HEK293 (cell line): ENCODE data around the gene AMT.
A peak's percentile ranks its signal among the peaks of the same experiment; 100 is the strongest.

Experiments
- CTCF ChIP-seq: fragments of 450-650 bp; formaldehyde crosslinking; IDR thresholded peaks from 2 replicates; pipeline ENCODE4 v1.5.1; 2016; ENCODE audit warnings: missing biosample characterization, missing genetic modification characterization
- GLIS2 ChIP-seq: fragments of 450-650 bp; formaldehyde crosslinking; IDR thresholded peaks from 2 replicates; pipeline ENCODE4 v1.5.1; 2016; ENCODE audit warnings: missing biosample characterization, missing genetic modification characterization
- PRDM1 ChIP-seq: fragments of 450-650 bp; formaldehyde crosslinking; IDR thresholded peaks from 2 replicates; pipeline ENCODE4; 2016; ENCODE audit warnings: missing biosample characterization, missing genetic modification characterization
- TCF7L2 ChIP-seq: IDR thresholded peaks from 2 replicates; pipeline ENCODE4 v1.6.1; 2011; ENCODE audit warnings: low read depth, mild to moderate bottlenecking, inconsistent platforms, low read length, moderate library complexity, borderline replicate concordance
- ZBTB11 ChIP-seq: fragments of 450-650 bp; formaldehyde crosslinking; conservative IDR thresholded peaks from 2 replicates; pipeline ENCODE4 v1.5.1; 2016; ENCODE audit warnings: low read depth, missing biosample characterization, missing genetic modification characterization
- ZBTB17 ChIP-seq: fragments of 450-650 bp; formaldehyde crosslinking; IDR thresholded peaks from 2 replicates; pipeline ENCODE4 v1.5.1; 2016; ENCODE audit warnings: missing biosample characterization, missing genetic modification characterization
- ZNF202 ChIP-seq: fragments of 450-650 bp; formaldehyde crosslinking; IDR thresholded peaks from 2 replicates; pipeline ENCODE4 v1.5.1; 2016; ENCODE audit warnings: missing biosample characterization, missing genetic modification characterization, borderline replicate concordance
- ZNF24 ChIP-seq: fragments of 450-650 bp; formaldehyde crosslinking; IDR thresholded peaks from 2 replicates; pipeline ENCODE4 v1.5.1; 2016; ENCODE audit warnings: missing biosample characterization, missing genetic modification characterization
- ZNF248 ChIP-seq: fragments of 450-650 bp; formaldehyde crosslinking; IDR thresholded peaks from 2 replicates; pipeline ENCODE4 v1.5.1; 2017; ENCODE audit warnings: missing biosample characterization, missing genetic modification characterization
- ZNF416 ChIP-seq: fragments of 450-650 bp; formaldehyde crosslinking; IDR thresholded peaks from 2 replicates; pipeline ENCODE4 v1.5.1; 2016; ENCODE audit warnings: missing biosample characterization, missing genetic modification characterization
- ZXDB ChIP-seq: fragments of 450-650 bp; formaldehyde crosslinking; IDR thresholded peaks from 2 replicates; pipeline ENCODE4 v1.5.1; 2016; ENCODE audit warnings: missing biosample characterization, missing genetic modification characterization

GRCh38 chr3:49461443-49462171 lies 39.3 kb upstream of the AMT start:
- TF ChIP-seq CTCF (tag by site-specific recombination), result no peak
- no peak for TF ChIP-seq ZNF248 (tag by site-specific recombination)
- no peak for TF ChIP-seq ZNF24 (tag by site-specific recombination)
- no peak for TF ChIP-seq ZBTB17 (tag by site-specific recombination)
- TF ChIP-seq ZNF202 (tag by site-specific recombination), result no peak
- TF ChIP-seq PRDM1 (tag by site-specific recombination), result peak; percentile 72
- TF ChIP-seq ZXDB (tag by site-specific recombination), result no peak
- no peak for TF ChIP-seq ZNF416 (tag by site-specific recombination)
- TF ChIP-seq ZBTB11 (tag by site-specific recombination), result no peak
- no peak for TF ChIP-seq TCF7L2
- TF ChIP-seq GLIS2 (tag by site-specific recombination), result no peak
